HG03571 (cell line): Measurements from ENCODE around the gene TMA7B.
"Not testable (repeated sequence)": the region's sequence is repeated elsewhere in the genome, so short reads cannot be mapped to it uniquely, and the experiment has no call there.

ENCODE experiments used
- ATAC-seq: cut with Tn5 transposase; IDR thresholded peaks from one replicate; pipeline ENCODE4 v1.9.1; 2021; ENCODE audit not compliant: unreplicated experiment

Gene TMA7B

GRCh38 chr22:39979048-39979447, 18.9 kb downstream of the TMA7B start:
- ATAC-seq = no peak

DNA sequence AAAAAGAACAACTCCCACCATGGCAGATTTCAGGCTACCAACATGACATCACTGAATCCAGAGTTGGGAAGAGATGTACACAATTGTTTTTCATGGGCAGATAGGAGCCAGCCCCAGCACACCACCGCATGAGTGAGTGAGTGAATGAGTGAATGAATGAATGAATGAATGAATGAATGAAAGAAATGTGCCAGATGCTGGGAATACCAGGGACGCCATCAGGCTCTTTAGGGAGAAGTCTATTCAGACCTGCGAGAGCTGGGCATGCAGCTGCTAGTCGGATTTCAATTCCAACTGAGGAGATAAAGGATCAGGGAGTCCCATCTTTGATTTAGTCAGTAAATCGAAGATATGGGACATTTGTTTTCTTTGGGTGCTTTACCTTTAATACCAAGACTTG, 19.3 kb downstream of the TMA7B start:
- no peak for ATAC-seq

GRCh38 chr22:39980596-39980995, 20.4 kb downstream of the TMA7B start:
- ATAC-seq = no peak

- no peak for ATAC-seq
Observed at GRCh38 chr22:39983346-39983745, 23.1 kb downstream of the TMA7B start.

- ATAC-seq = no peak
Observed at GRCh38 chr22:39984006-39984405, 23.8 kb downstream of the TMA7B start.

DNA sequence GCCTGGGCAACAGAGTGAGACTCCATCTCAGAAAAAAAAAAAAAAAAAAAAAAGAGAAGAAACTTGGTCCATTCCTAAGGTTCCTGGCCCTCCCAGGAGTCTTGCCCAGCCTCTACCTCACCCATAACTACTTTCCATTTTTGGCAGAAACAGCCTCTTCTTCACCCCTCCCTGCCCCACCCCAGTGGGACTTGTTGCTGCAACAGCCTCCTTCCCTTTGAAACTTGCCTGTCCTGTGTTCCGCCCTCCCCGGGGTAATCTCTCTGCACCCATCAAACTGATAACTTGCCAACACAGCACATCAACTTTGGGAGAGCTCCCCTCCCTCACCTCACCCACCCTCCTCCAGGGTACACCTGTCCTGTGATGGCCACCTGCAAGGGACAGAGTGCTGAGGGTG, 24.5 kb downstream of the TMA7B start:
- no peak for ATAC-seq

GRCh38 chr22:39985383-39986035, 25.3 kb downstream of the TMA7B start:
- no peak for ATAC-seq

- ATAC-seq = no peak
Observed at GRCh38 chr22:39988386-39989114, 28.4 kb downstream of the TMA7B start.

- no peak for ATAC-seq
Observed at GRCh38 chr22:39989633-39990032, 29.4 kb downstream of the TMA7B start.

DNA sequence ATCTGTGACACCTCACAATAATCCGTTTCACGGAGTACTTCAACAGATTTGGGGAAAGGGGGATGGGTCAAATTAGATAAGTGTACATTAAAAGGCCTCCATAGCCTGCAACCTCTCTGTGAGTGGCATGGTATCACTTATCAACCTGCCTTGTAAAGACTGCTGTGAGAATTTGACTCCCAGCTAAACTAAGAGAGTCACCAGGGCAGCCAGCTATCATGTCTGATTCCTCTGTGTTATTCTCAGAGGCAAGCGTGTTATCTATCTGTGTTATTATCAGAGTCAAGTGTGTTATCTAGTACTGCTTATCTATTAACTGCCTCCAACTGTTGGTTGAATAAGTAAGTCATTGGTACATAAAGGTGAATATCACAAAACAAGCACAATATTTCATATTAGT, 30.5 kb downstream of the TMA7B start:
- no peak for ATAC-seq

DNA sequence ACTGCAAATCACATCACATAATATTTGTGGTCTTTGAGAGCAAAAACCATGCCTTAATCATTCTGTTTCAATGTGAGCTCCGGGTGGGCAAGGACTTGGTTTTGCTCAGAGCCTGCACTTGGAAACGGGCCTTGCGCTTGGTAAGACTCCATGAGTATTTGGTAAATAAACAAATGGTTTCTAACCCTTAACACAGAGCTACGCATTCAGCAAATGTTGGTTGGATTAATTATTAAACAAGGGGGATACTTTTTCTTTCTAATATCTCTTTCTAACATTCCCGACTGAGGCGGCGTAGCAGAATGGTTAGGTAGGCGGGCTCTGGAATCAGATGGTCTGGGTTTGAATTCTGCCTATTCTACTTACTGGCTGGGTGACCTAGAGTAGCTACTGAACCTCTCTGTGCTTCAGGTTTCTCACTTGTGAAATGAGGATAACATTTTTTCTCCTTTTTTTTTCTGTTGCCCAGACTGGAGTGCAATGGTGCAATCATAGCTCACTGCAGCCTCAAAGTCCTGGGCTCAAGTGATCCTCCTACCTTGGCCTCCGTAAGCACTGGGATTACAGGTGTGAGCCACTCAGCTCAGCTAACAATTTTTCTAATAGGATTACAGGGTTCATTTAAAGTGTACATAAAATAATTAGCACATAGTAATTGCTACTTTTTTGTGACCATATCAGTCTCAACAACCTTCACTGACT, 31.1 kb downstream of the TMA7B start:
- ATAC-seq = no peak

DNA sequence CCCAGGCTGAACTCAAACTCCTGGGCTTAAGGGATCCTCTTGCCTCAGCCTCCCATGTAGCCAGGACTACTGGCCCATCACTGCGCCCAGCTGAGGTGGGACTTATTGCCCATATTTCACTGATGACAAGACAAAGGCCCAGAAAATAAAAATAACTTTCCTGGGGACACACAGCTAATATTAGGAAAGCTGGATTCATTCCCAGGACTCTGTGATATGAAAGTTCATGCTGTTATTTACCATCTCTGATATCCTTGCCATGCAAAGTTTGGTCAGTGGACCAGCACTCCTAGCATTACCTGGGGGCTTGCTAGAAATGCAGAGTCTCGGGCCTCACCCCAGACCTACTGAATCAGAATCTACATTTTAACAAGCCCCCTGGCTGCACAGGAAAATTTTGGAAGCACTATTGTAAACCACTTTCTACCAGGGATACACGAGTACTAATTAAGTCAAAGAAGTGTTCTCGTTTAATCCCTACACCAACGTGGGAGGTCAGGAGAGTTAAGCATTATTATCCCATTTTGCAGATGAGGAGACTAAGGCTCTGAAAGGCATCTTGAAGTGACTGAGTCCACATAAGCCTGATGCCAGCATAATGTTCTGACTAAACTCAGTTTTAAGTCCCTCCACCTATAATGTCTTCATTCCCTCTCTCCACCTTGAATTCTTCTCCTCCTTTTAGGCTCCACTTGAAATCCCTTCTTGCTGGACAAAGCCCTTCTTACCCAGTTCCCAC, 32.1 kb downstream of the TMA7B start:
- ATAC-seq = no peak

- not testable (repeated sequence) for ATAC-seq
Observed at GRCh38 chr22:39992894-39993293, 32.7 kb downstream of the TMA7B start.

- no peak for ATAC-seq
Observed at GRCh38 chr22:39994041-39994565, 33.9 kb downstream of the TMA7B start.

DNA sequence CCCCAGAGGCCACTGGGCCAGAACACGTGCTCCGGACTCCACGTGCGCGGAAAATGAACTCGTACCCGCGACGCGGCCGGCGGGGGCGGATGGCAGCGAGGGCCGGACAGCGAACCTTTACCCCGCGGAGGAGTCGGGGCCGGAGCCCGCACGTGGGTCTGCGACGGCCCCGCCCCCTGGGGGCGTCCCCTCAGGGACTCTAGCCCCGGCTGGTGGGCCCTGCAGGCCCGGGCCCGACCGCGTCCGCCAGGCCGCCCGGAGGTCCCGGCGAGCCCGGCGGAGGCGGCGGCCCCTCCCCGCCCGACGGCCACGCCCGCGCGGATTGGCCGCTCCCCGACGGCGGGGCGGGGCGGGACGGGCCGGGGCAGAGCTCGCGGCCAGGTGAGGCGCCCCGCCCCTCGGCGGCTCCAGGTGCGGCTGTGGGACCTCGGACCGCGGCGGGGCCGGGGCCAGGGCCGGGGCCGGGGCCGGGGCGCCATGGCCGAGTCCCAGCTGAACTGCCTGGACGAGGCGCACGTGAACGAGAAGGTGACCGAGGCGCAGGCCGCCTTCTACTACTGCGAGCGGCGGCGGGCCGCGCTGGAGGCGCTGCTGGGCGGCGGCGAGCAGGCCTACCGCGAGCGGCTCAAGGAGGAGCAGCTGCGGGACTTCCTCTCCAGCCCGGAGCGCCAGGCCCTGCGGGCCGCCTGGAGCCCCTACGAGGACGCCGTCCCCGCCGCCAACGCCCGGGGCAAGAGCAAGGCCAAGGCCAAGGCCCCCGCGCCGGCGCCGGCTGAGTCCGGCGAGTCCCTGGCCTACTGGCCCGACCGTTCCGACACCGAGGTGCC, 34.6 kb downstream of the TMA7B start, which contains the start of gene FAM83F:
FAM83F (plus strand) TSS at position 389 of the 827 bp plus-strand sequence; CDS start at position 478, 89 bp downstream.
- no peak for ATAC-seq

DNA sequence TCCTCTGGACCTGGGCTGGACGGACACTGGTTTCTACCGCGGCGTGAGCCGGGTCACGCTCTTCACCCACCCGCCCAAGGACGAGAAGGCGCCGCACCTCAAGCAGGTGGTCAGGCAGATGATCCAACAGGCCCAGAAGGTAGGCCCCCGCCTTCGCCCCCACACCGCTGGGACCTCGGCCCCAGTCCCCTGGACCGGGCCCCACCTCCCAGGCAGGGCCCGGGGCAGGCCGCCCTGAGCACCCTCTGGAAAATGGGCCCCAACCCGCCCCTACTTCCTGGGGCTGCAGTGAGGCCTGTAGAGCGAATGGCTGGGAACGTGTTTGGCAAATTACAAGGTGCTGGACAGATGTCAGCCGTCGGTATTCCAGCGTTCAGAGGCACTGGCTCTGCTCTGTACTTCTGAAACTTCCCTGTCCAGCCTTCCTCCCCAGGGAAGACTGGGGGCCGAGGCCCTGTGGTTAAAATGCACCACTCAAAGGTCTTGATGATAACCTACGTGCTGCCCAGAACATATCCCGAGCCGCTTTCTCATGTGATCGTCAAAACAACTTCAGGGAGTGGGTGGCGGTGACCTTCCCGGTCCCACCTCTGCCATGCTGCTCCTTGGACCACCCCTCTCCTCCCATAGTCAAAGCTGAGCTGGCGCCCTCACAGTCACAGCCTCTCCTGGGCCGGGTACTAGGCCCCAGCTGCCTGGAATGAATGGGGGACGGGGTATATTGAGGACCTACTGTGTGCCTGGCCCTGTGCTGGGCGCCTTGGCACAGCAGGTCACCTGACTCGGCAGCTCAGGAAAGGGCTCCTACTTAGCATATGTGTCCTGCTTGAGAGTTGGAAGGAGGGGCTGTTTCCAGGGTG, 35.4 kb downstream of the TMA7B start:
- no peak for ATAC-seq

GRCh38 chr22:39996732-39997131, 36.5 kb downstream of the TMA7B start:
- ATAC-seq = no peak

DNA sequence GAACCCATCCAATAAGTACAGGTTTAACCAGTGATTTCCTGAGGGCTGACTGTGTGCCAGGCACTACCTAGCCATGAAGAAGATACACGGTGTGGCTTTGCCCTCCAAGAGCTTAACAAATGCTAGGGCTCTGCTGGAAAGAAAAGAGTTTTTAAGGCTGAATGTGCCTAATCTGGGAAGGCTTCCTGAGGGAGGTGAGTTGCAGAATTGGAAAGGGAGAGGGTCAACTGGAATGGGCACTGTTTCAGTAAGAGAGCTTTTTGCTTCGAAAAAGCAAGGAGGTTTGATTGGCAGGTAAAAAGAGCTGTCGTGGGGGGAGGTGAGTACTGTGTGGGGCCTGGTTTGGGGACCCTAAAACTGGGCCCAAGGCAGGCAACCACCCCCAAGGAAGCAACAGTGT, 37.2 kb downstream of the TMA7B start:
- ATAC-seq = no peak
